ENCODE measurements around the gene TAF6L. TPM values are rescaled to one million over a fixed set of nuclear protein-coding genes. Genes with fewer than 3 reads are reported as not detected.
A peak's percentile ranks its signal among the peaks of the same experiment; 100 is the strongest.

The TAF6L gene
- total RNA-seq, 1 experiment from 2014 or later = 40.2 TPM

DNA sequence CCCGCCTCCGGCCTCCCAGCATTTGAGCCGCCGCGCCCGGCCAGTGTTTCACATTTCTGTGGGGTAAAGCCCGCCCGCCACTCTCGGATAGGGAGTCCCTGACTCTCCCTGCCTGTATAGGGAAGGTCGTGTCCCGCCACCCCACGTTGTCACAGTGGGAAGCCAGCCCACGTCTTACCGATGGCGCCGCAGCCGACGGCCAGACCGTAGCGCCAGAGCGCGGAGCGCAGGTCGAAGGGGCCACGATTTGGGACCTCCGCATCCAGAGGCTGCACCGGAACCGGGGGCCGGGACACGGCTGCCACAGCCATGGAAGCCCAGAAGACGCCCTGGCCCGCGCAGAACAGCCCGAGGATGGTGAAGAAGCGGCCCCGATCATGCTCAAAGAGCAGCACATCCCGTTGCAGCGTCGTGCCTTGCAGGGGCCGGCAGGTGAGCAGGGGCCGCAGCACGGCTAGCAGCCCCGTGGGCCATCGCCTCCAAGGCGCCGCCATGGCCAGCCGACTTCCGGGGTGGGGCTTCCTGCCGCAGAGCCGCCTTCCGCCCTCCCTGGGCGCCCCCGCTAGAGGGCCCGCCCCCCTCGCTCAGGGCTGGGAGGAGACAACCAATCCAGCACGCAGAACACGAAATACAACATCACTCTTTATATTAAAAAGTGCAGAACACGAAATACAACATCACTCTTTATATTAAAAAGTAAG, 20.5 kb downstream of the TAF6L start, which contains the start of gene TMEM223:
Gene TMEM223 (minus strand): TSS at position 506 of the 701 bp plus-strand sequence. CDS start 12 bp downstream, at position 494.
- H3K9ac ChIP-seq (ENCODE audit: low read length) = peak within 1 kb of the TSS; percentile 87
- no peaks in the 10 kb centered on the region for H3K9me2 ChIP-seq (replicated peaks; ENCODE audit: low read length)
- H3K27ac ChIP-seq (ENCODE audit: low read length) = peak within 1 kb of the TSS; percentile 54
- DNase-seq = peak; percentile 88
- H3K79me2 ChIP-seq (ENCODE audit: low read length) = peaks cover 36% of the 10 kb centered on the region
- peak within 1 kb of the TSS; percentile 95 for H3K4me2 ChIP-seq (ENCODE audit: low read length)
- H2AFZ ChIP-seq (ENCODE audit: low read length) = peak within 1 kb of the TSS; percentile 72
- peaks cover 15% of the 10 kb centered on the region for H3F3A ChIP-seq (ENCODE audit: low read length, unreplicated experiment)
- no TSS peak for BruUV-seq (replicated peaks)
- peaks cover 38% of the 10 kb centered on the region for H3K36me3 ChIP-seq (ENCODE audit: low read depth, low read length)
- POLR2A ChIA-PET (ENCODE audit: unreplicated experiment) = no interaction called here
- H3K4me1 ChIP-seq (ENCODE audit: insufficient read depth, low read length) = peaks cover 27% of the 10 kb centered on the region
- peak; percentile 68 for ATAC-seq
- no peaks in the 10 kb centered on the region for H4K20me1 ChIP-seq (ENCODE audit: low read length)
- peak within 1 kb of the TSS; percentile 96 for H3K4me3 ChIP-seq (ENCODE audit: low read length)
- CTCF ChIA-PET = interaction anchor here (0.7 kb wide), 1 partner anchor 44 kb away, joined by 4 read pairs; no protein-coding TSS in a partner anchor
- TF ChIP-seq, protein P1, sequence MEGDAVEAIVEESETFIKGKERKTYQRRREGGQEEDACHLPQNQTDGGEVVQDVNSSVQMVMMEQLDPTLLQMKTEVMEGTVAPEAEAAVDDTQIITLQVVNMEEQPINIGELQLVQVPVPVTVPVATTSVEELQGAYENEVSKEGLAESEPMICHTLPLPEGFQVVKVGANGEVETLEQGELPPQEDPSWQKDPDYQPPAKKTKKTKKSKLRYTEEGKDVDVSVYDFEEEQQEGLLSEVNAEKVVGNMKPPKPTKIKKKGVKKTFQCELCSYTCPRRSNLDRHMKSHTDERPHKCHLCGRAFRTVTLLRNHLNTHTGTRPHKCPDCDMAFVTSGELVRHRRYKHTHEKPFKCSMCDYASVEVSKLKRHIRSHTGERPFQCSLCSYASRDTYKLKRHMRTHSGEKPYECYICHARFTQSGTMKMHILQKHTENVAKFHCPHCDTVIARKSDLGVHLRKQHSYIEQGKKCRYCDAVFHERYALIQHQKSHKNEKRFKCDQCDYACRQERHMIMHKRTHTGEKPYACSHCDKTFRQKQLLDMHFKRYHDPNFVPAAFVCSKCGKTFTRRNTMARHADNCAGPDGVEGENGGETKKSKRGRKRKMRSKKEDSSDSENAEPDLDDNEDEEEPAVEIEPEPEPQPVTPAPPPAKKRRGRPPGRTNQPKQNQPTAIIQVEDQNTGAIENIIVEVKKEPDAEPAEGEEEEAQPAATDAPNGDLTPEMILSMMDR (conservative IDR thresholded peaks at IDR 0.05; ENCODE audit: low read depth, low read length) = no peak
- TF ChIP-seq EZH2 (IDR thresholded peaks at IDR 0.05; ENCODE audit: low read length, unreplicated experiment) (no peak), EZH2phosphoT487 (IDR thresholded peaks at IDR 0.05; ENCODE audit: borderline replicate concordance, low read length) (no peak)
- intact Hi-C loops (cut with micrococcal nuclease) = no loop called here
- H3K9me3 ChIP-seq (ENCODE audit: low read length) = no peaks in the 10 kb centered on the region
- H3K27me3 ChIP-seq (ENCODE audit: low read length) = no peaks in the 10 kb centered on the region

DNA sequence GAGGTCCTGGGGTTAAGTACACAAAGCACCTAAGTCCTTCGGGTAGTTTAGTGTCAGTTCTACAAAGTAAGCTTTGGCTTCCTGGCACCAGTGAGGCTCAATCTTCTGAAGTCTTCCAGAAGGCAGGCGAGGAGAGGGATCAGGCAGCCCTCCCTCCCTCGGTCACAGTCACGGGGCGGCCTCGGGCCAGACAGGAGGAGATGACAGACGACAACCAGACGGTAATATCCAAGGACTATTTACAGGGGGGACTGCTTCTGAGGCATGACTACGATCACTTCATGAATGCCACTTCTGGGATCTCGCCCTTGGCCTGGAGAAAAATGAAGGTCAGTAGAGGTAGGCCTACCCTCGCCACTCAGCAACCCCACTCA, 21.0 kb downstream of the TAF6L start:
- no peaks in the 10 kb centered on the region for H3K9me3 ChIP-seq (ENCODE audit: low read length)
- no peaks in the 10 kb centered on the region for H3K27me3 ChIP-seq (ENCODE audit: low read length)
- H3K4me2 ChIP-seq (ENCODE audit: low read length) = peak overlapping the region; percentile 95
- ATAC-seq (peak; percentile 1; the same call in 1 of the 2 replicates), DNase-seq (no peak)
- POLR2A ChIA-PET (ENCODE audit: unreplicated experiment) = no interaction called here
- TF ChIP-seq EZH2phosphoT487 (IDR thresholded peaks at IDR 0.05; ENCODE audit: borderline replicate concordance, low read length) (no peak), EZH2 (IDR thresholded peaks at IDR 0.05; ENCODE audit: low read length, unreplicated experiment) (no peak)
- TF ChIP-seq, protein P1 (conservative IDR thresholded peaks at IDR 0.05; ENCODE audit: low read depth, low read length) = no peak
- H4K20me1 ChIP-seq (ENCODE audit: low read length) = no peaks in the 10 kb centered on the region
- no TSS peak for BruUV-seq (replicated peaks)
- H3K9me2 ChIP-seq (replicated peaks; ENCODE audit: low read length) = no peaks in the 10 kb centered on the region
- no peak overlapping the region for H2AFZ ChIP-seq (ENCODE audit: low read length)
- H3K79me2 ChIP-seq (ENCODE audit: low read length) = peaks cover 36% of the 10 kb centered on the region
- H3F3A ChIP-seq (ENCODE audit: low read length, unreplicated experiment) = peaks cover 15% of the 10 kb centered on the region
- intact Hi-C loops (cut with micrococcal nuclease) = no loop called here
- H3K9ac ChIP-seq (ENCODE audit: low read length) = no peak overlapping the region
- H3K36me3 ChIP-seq (ENCODE audit: low read depth, low read length) = peaks cover 42% of the 10 kb centered on the region
- 0 out of 2 replicates have a peak overlapping the region, but pooled peaks have one; percentile 4 for H3K27ac ChIP-seq (ENCODE audit: low read length)
- peaks cover 27% of the 10 kb centered on the region for H3K4me1 ChIP-seq (ENCODE audit: insufficient read depth, low read length)
- peak overlapping the region; percentile 96 for H3K4me3 ChIP-seq (ENCODE audit: low read length)
- CTCF ChIA-PET = interaction anchor here (0.6 kb wide), 1 partner anchor 37 kb away, joined by 18 read pairs; no protein-coding TSS in a partner anchor
